HEK293 (cell line): ENCODE measurements around the gene SCYL3.

Experiments used
- CTCF ChIA-PET: fragments of 350-600 bp; formaldehyde crosslinking; extraction: SDS; loops from one replicate; lab custom pipeline; 2021; ENCODE audit warnings: antibody characterized with exemption; lab: Yijun Ruan, JAX
- POLR2A ChIA-PET: fragments of 300-600 bp; formaldehyde crosslinking; extraction: SDS; loops from one replicate; lab custom pipeline; 2020; ENCODE audit warnings: antibody characterized with exemption, inconsistent platforms; lab: Yijun Ruan, JAX
- H3K27ac ChIP-seq: fragments of 200-500 bp; sonication (Bioruptor generic); 2 replicates; pipeline ENCODE4 v1.5.1; 2014; ENCODE audit warnings: low read depth, low read length, control low read depth, inconsistent platforms; ENCODE audit errors: extremely low read depth
- H3K36me3 ChIP-seq, 2 experiments: fragments of 200-500 bp in 1 of 2; sonication (Bioruptor generic) in 1 of 2; 1 replicate in 1 of 2; 2 replicates in 1 of 2; pipeline ENCODE4 v1.5.1; 2014 to 2017; ENCODE audit warnings: inconsistent platforms in 2 of 2, low read length in 2 of 2; ENCODE audit not compliant: control insufficient read depth in 2 of 2, insufficient read depth in 1 of 2
- H3K4me1 ChIP-seq: fragments of 200-500 bp; sonication (Bioruptor generic); 2 replicates; pipeline ENCODE4 v1.5.1; 2014; ENCODE audit warnings: mild to moderate bottlenecking, low read length, inconsistent platforms; ENCODE audit not compliant: control insufficient read depth, insufficient read depth
- H3K4me3 ChIP-seq: 2 replicates; pipeline ENCODE4 v1.5.1; 2011; ENCODE audit warnings: low read depth, mild to moderate bottlenecking, control low read depth, low read length, moderate library complexity
- H3K9me3 ChIP-seq: fragments of 200-500 bp; sonication (Bioruptor generic); 2 replicates; pipeline ENCODE4 v1.5.1; 2014; ENCODE audit warnings: low read depth, low read length, inconsistent platforms; ENCODE audit not compliant: control insufficient read depth, insufficient read depth
- FEZF1 ChIP-seq: fragments of 450-650 bp; formaldehyde crosslinking; IDR thresholded peaks from 2 replicates; pipeline ENCODE4 v1.5.1; 2016; ENCODE audit warnings: missing biosample characterization, missing genetic modification characterization
- GLI2 ChIP-seq: fragments of 450-650 bp; formaldehyde crosslinking; IDR thresholded peaks from 2 replicates; pipeline ENCODE4; 2017; ENCODE audit warnings: missing biosample characterization, missing genetic modification characterization, low read depth, borderline replicate concordance
- GLIS1 ChIP-seq: fragments of 450-650 bp; formaldehyde crosslinking; IDR thresholded peaks from 2 replicates; pipeline ENCODE4 v1.5.1; 2016; ENCODE audit warnings: missing biosample characterization, missing genetic modification characterization
- GLIS2 ChIP-seq: fragments of 450-650 bp; formaldehyde crosslinking; IDR thresholded peaks from 2 replicates; pipeline ENCODE4 v1.5.1; 2016; ENCODE audit warnings: missing biosample characterization, missing genetic modification characterization
- IKZF3 ChIP-seq: fragments of 450-650 bp; IDR thresholded peaks from 2 replicates; pipeline ENCODE4 v1.5.0; 2018; ENCODE audit warnings: missing biosample characterization, mild to moderate bottlenecking, missing genetic modification characterization, moderate library complexity
- OSR2 ChIP-seq: fragments of 450-650 bp; formaldehyde crosslinking; IDR thresholded peaks from 2 replicates; pipeline ENCODE4 v1.5.1; 2016; ENCODE audit warnings: missing biosample characterization, missing genetic modification characterization
- OVOL3 ChIP-seq: fragments of 450-650 bp; formaldehyde crosslinking; IDR thresholded peaks from 2 replicates; pipeline ENCODE4 v1.5.1; 2016; ENCODE audit warnings: missing biosample characterization, missing genetic modification characterization
- WT1 ChIP-seq: fragments of 450-650 bp; formaldehyde crosslinking; IDR thresholded peaks from 2 replicates; pipeline ENCODE4 v1.5.1; 2016; ENCODE audit warnings: missing biosample characterization, missing genetic modification characterization
- ZBTB48 ChIP-seq: fragments of 450-650 bp; formaldehyde crosslinking; IDR thresholded peaks from 2 replicates; pipeline ENCODE4 v1.5.1; 2016; ENCODE audit warnings: missing biosample characterization, missing genetic modification characterization
- ZNF133 ChIP-seq: fragments of 450-650 bp; formaldehyde crosslinking; IDR thresholded peaks from 2 replicates; pipeline ENCODE4 v1.5.1; 2016; ENCODE audit warnings: missing biosample characterization, missing genetic modification characterization
- ZNF140 ChIP-seq: fragments of 450-650 bp; formaldehyde crosslinking; IDR thresholded peaks from 2 replicates; pipeline ENCODE4 v1.5.1; 2016; ENCODE audit warnings: missing biosample characterization, missing genetic modification characterization
- ZNF155 ChIP-seq: fragments of 450-650 bp; formaldehyde crosslinking; IDR thresholded peaks from 2 replicates; pipeline ENCODE4 v1.5.1; 2016; ENCODE audit warnings: missing biosample characterization, missing genetic modification characterization
- ZNF211 ChIP-seq: fragments of 450-650 bp; formaldehyde crosslinking; IDR thresholded peaks from 2 replicates; pipeline ENCODE4 v1.5.1; 2016; ENCODE audit warnings: low read depth, missing biosample characterization, missing genetic modification characterization
- ZNF335 ChIP-seq: fragments of 450-650 bp; formaldehyde crosslinking; conservative IDR thresholded peaks from 2 replicates; pipeline ENCODE4 v1.5.1; 2016; ENCODE audit warnings: missing biosample characterization, missing genetic modification characterization
- ZNF354C ChIP-seq: fragments of 450-650 bp; formaldehyde crosslinking; IDR thresholded peaks from 2 replicates; pipeline ENCODE4 v1.5.1; 2016; ENCODE audit warnings: missing biosample characterization, missing genetic modification characterization, low read depth, borderline replicate concordance
- ZNF391 ChIP-seq: fragments of 450-650 bp; formaldehyde crosslinking; IDR thresholded peaks from 2 replicates; pipeline ENCODE4 v1.5.1; 2016; ENCODE audit warnings: low read depth, missing biosample characterization, missing genetic modification characterization, borderline replicate concordance
- ZNF426 ChIP-seq: fragments of 450-650 bp; formaldehyde crosslinking; IDR thresholded peaks from 2 replicates; pipeline ENCODE4 v1.5.1; 2017; ENCODE audit warnings: missing biosample characterization, missing genetic modification characterization, mild to moderate bottlenecking, inconsistent platforms, moderate library complexity
- ZNF433 ChIP-seq: fragments of 450-650 bp; formaldehyde crosslinking; IDR thresholded peaks from 2 replicates; pipeline ENCODE4 v1.5.1; 2016; ENCODE audit warnings: missing biosample characterization, missing genetic modification characterization, low read depth
- ZNF549 ChIP-seq: fragments of 450-650 bp; IDR thresholded peaks from 2 replicates; pipeline ENCODE4 v1.5.1; 2018; ENCODE audit warnings: missing biosample characterization, missing genetic modification characterization, mild to moderate bottlenecking, inconsistent platforms, moderate library complexity
- ZNF571 ChIP-seq: fragments of 450-650 bp; formaldehyde crosslinking; IDR thresholded peaks from 2 replicates; pipeline ENCODE4 v1.5.0; 2017; ENCODE audit warnings: missing biosample characterization, missing genetic modification characterization
- ZNF600 ChIP-seq: fragments of 450-650 bp; formaldehyde crosslinking; IDR thresholded peaks from 2 replicates; pipeline ENCODE4 v1.5.1; 2016; ENCODE audit warnings: missing biosample characterization, missing genetic modification characterization
- ZNF701 ChIP-seq: fragments of 450-650 bp; formaldehyde crosslinking; IDR thresholded peaks from 2 replicates; pipeline ENCODE4 v1.5.1; 2016; ENCODE audit warnings: missing biosample characterization, missing genetic modification characterization
- ZNF707 ChIP-seq: fragments of 450-650 bp; formaldehyde crosslinking; IDR thresholded peaks from 2 replicates; pipeline ENCODE4 v1.5.1; 2016; ENCODE audit warnings: missing biosample characterization, missing genetic modification characterization
- ZSCAN16 ChIP-seq: fragments of 450-650 bp; formaldehyde crosslinking; IDR thresholded peaks from 2 replicates; pipeline ENCODE4 v1.5.1; 2016; ENCODE audit warnings: missing biosample characterization, missing genetic modification characterization
- TF ChIP-seq, protein P1 (sequence below): fragments of 450-650 bp; formaldehyde crosslinking; IDR thresholded peaks from 2 replicates; pipeline ENCODE4 v1.5.1; 2016; ENCODE audit warnings: missing biosample characterization, missing genetic modification characterization
- TF ChIP-seq, protein P2 (sequence below): fragments of 450-650 bp; formaldehyde crosslinking; IDR thresholded peaks from 2 replicates; pipeline ENCODE4 v1.5.1; 2017; ENCODE audit warnings: missing biosample characterization, missing genetic modification characterization
- TF ChIP-seq, protein P3 (sequence below): fragments of 450-650 bp; formaldehyde crosslinking; IDR thresholded peaks from 2 replicates; pipeline ENCODE4 v1.5.1; 2017; ENCODE audit warnings: missing biosample characterization, missing genetic modification characterization
- TF ChIP-seq, protein P4 (sequence below): fragments of 450-650 bp; formaldehyde crosslinking; IDR thresholded peaks from 2 replicates; pipeline ENCODE4 v1.5.1; 2017; ENCODE audit warnings: missing biosample characterization, missing genetic modification characterization

The SCYL3 gene

DNA sequence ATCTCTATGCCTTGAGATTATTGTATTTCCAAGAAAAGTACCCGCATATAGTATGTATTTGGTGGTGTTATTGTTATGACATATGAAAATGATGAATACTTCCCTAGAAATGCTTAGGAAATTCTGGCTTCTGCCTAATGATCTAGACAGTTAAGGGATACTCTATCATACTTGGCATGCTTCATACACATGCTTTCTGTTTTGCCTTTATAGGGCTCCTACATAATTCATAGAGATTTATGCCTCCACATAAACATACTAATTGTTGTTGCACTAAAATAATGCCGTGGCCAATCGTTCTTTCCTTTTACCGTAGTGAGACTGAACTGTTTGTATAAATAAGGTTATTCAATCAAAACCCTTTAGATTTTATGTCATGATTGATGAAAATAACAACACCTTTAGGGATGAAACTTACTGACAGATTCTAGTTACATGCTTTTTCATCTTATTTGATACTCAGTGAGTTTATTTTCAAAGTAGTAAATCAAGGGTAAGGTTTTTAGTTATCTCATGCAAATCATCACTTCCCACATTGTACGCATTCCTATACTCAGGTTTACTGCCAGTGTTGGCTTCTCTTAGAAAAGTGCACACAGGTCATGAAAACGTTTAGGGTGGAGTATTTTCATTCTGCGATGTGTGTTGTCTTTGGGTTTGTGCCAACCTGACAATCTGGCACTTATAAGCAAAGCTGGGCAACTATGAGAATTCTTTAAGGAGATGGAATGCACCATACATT, 40.5 kb upstream of the SCYL3 start (continued):
- TF ChIP-seq IKZF3 (peak; percentile 61), ZNF600 (tag by site-specific recombination) (0 out of 2 replicates have a peak, but pooled peaks have one; percentile 13), ZNF426 (tag by site-specific recombination) (no peak), ZNF433 (tag by site-specific recombination) (no peak), ZNF707 (tag by site-specific recombination) (no peak)

DNA sequence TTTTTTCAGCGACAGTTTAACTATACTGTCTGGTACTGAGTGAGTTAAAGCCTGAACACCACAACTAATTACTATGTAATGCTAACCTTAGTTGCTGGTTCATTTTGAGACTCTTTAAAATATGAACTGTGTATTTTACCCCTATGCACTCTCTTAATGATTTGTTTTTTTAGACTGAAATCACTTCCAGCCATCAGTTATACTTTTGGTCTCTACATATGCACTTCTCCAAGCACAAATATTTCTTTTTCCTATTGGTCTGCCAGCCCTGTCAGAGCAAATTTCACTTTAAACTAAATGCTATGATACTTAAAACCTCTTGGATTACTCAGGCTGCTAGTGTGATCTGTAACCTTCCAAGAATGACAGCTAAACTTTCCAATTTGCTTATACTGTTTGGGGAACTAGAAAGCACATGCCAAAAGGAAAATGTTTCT, 38.1 kb upstream of the SCYL3 start:
- H3K27ac ChIP-seq: no peak overlapping the region
- CTCF ChIA-PET: no interaction called here
- POLR2A ChIA-PET: no interaction called here
- no peaks in the 10 kb centered on the region for H3K36me3 ChIP-seq
- no peak overlapping the region for H3K4me3 ChIP-seq
- peak; percentile 56; the same call in 1 of the 2 replicates for TF ChIP-seq OSR2 (tag by site-specific recombination)
- TF ChIP-seq ZNF701 (tag by site-specific recombination): no peak
- TF ChIP-seq ZNF140 (tag by site-specific recombination): no peak
- TF ChIP-seq, protein P1, sequence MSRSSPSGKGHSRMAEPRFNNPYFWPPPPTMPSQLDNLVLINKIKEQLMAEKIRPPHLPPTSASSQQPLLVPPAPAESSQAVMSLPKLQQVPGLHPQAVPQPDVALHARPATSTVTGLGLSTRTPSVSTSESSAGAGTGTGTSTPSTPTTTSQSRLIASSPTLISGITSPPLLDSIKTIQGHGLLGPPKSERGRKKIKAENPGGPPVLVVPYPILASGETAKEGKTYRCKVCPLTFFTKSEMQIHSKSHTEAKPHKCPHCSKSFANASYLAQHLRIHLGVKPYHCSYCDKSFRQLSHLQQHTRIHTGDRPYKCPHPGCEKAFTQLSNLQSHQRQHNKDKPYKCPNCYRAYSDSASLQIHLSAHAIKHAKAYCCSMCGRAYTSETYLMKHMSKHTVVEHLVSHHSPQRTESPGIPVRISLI (tag by site-specific recombination): no peak
- TF ChIP-seq FEZF1 (tag by site-specific recombination): 0 out of 2 replicates have a peak, but pooled peaks have one; percentile 34
- TF ChIP-seq GLI2 (tag by site-specific recombination): 0 out of 2 replicates have a peak, but pooled peaks have one; percentile 24
- TF ChIP-seq, protein P2, sequence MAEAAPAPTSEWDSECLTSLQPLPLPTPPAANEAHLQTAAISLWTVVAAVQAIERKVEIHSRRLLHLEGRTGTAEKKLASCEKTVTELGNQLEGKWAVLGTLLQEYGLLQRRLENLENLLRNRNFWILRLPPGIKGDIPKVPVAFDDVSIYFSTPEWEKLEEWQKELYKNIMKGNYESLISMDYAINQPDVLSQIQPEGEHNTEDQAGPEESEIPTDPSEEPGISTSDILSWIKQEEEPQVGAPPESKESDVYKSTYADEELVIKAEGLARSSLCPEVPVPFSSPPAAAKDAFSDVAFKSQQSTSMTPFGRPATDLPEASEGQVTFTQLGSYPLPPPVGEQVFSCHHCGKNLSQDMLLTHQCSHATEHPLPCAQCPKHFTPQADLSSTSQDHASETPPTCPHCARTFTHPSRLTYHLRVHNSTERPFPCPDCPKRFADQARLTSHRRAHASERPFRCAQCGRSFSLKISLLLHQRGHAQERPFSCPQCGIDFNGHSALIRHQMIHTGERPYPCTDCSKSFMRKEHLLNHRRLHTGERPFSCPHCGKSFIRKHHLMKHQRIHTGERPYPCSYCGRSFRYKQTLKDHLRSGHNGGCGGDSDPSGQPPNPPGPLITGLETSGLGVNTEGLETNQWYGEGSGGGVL (tag by site-specific recombination): no peak
- TF ChIP-seq ZBTB48 (tag by site-specific recombination): no peak
- peak; percentile 61 for TF ChIP-seq GLIS1 (tag by site-specific recombination)
- TF ChIP-seq, protein P3, sequence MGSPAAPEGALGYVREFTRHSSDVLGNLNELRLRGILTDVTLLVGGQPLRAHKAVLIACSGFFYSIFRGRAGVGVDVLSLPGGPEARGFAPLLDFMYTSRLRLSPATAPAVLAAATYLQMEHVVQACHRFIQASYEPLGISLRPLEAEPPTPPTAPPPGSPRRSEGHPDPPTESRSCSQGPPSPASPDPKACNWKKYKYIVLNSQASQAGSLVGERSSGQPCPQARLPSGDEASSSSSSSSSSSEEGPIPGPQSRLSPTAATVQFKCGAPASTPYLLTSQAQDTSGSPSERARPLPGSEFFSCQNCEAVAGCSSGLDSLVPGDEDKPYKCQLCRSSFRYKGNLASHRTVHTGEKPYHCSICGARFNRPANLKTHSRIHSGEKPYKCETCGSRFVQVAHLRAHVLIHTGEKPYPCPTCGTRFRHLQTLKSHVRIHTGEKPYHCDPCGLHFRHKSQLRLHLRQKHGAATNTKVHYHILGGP: no peak
- TF ChIP-seq, protein P4, sequence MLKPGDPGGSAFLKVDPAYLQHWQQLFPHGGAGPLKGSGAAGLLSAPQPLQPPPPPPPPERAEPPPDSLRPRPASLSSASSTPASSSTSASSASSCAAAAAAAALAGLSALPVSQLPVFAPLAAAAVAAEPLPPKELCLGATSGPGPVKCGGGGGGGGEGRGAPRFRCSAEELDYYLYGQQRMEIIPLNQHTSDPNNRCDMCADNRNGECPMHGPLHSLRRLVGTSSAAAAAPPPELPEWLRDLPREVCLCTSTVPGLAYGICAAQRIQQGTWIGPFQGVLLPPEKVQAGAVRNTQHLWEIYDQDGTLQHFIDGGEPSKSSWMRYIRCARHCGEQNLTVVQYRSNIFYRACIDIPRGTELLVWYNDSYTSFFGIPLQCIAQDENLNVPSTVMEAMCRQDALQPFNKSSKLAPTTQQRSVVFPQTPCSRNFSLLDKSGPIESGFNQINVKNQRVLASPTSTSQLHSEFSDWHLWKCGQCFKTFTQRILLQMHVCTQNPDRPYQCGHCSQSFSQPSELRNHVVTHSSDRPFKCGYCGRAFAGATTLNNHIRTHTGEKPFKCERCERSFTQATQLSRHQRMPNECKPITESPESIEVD (tag by site-specific recombination): peak; percentile 85
- TF ChIP-seq WT1 (tag by site-specific recombination): peak; percentile 83
- TF ChIP-seq, all 188 proteins: peak for 6
- H3K4me1 ChIP-seq: peaks cover 17% of the 10 kb centered on the region
- H3K9me3 ChIP-seq: no peaks in the 10 kb centered on the region

DNA sequence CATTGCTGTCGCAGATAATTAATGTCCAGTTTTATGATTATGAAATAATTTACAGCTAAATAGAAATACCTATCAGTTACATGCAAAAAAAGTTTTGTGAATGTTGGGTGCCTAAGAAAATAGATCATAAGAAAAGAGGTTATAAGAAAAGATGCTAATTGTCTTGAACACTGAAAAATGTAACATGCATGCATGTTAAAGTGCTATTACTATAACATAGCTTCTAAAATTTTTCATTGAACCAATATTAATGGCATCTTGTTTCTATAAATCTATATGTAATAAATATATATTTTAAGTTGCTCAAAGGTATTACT, 35.5 kb upstream of the SCYL3 start:
- ChIA-PET CTCF (interaction anchor here (0.6 to 1.5 kb wide), 14 partner anchors 9 to 1384 kb away, joined by 3 to 7 read pairs (median 4); partner anchors contain the start of gene FMO4), POLR2A (no interaction called here)
- no peak overlapping the region for H3K4me3 ChIP-seq
- H3K4me1 ChIP-seq: peaks cover 13% of the 10 kb centered on the region; the same call in 1 of the 2 replicates
- no peak overlapping the region for H3K27ac ChIP-seq
- H3K9me3 ChIP-seq: no peaks in the 10 kb centered on the region
- H3K36me3 ChIP-seq: no peaks in the 10 kb centered on the region
- TF ChIP-seq ZNF391 (tag by site-specific recombination) (no peak), GLIS2 (no peak), ZNF211 (tag by site-specific recombination) (no peak), ZNF133 (tag by site-specific recombination) (no peak), ZSCAN16 (tag by site-specific recombination) (no peak), ZNF155 (no peak), OVOL3 (tag by site-specific recombination) (no peak), ZNF571 (tag by site-specific recombination) (no peak), ZNF426 (tag by site-specific recombination) (no peak), ZNF549 (no peak), ZNF354C (tag by site-specific recombination) (no peak), ZNF335 (tag by site-specific recombination) (no peak)
